Thyroid gland (tissue), 4 donors: ENCODE results near the gene RAI14.

Experiments
- CTCF ChIP-seq, 6 experiments: fragments of 200-600 bp in 3 of 6; fragments of 450-650 bp in 3 of 6; sonication (generic) in 3 of 6; IDR thresholded peaks; one replicate each; pipeline ENCODE4 v1.5.1; 2016 to 2019; ENCODE audit warnings: antibody characterized with exemption in 6 of 6, mild to moderate bottlenecking in 2 of 6, inconsistent platforms in 1 of 6, moderate library complexity in 1 of 6
- POLR2A ChIP-seq, 2 donors: fragments of 450-650 bp; IDR thresholded peaks; one replicate each; pipeline ENCODE4 v1.6.1; 2017; ENCODE audit warnings: antibody characterized with exemption in 2 of 2, mild to moderate bottlenecking in 2 of 2, moderate library complexity in 1 of 2

DNA sequence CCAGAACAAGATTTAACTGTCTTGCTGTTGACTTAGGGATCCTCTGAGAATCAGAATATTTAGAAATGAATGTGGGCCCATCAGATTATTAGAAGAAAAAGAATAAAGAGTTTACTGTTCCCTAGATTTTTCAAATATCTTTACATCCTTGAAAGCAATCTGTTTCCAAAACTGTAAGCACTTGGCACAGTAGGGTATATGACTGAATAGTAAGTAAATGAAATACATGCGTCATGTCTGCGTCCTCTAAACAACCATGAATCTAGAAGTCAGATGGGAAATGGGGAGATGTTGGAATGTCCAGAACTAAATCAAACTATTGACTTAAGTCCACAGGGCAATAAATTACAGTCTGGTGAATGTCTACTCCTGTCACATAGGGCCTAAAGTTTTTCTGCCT lies 209.0 kb downstream of the RAI14 start:
- no peak for TF ChIP-seq CTCF (IDR thresholded peaks at IDR 0.05)
- TF ChIP-seq POLR2A (IDR thresholded peaks at IDR 0.05), result no peak
